Gastrocnemius medialis (tissue), 4 donors: ENCODE results near the gene MATN1.

Experiments
- CTCF ChIP-seq, 5 experiments: fragments of 450-650 bp in 3 of 5; fragments of 200-600 bp in 2 of 5; sonication (generic) in 2 of 5; IDR thresholded peaks in 4 of 5; conservative IDR thresholded peaks in 1 of 5; 1 replicate in 4 of 5; 2 replicates in 1 of 5; pipeline ENCODE4 v1.5.1; 2016 to 2019; ENCODE audit warnings: antibody characterized with exemption in 5 of 5, mild to moderate bottlenecking in 3 of 5, moderate library complexity in 3 of 5
- POLR2A ChIP-seq, 2 donors: fragments of 450-650 bp; IDR thresholded peaks; one replicate each; pipeline ENCODE4 v1.6.1; 2017; ENCODE audit warnings: antibody characterized with exemption in 2 of 2, mild to moderate bottlenecking in 2 of 2, moderate library complexity in 2 of 2

- no peak for TF ChIP-seq CTCF (IDR thresholded peaks at IDR 0.05 in 4 of 5, conservative IDR thresholded peaks at IDR 0.05 in 1 of 5)
- TF ChIP-seq POLR2A (IDR thresholded peaks at IDR 0.05), result no peak
These were observed 47.6 kb upstream of the MATN1 start for GRCh38 chr1:30771005-30771404.
